ENCODE results near the gene PIAS4.

Gene PIAS4

GRCh38 chr19:4042064-4042730, 34.7 kb downstream of the PIAS4 start:
- no peak overlapping the region for H3K9ac ChIP-seq (ENCODE audit: low read length)
- peaks cover 13% of the 10 kb centered on the region; the same call in 1 of the 2 replicates for H3F3A ChIP-seq (ENCODE audit: insufficient read depth)
- no peak overlapping the region for H3K27ac ChIP-seq (ENCODE audit: low read depth, low read length)
- H3K27me3 ChIP-seq (ENCODE audit: low read length) = no peaks in the 10 kb centered on the region
- peaks cover 5% of the 10 kb centered on the region; the same call in 1 of the 2 replicates for H3K36me3 ChIP-seq (ENCODE audit: low read length)
- no peaks in the 10 kb centered on the region for H3K9me2 ChIP-seq (replicated peaks; ENCODE audit: insufficient read depth, low read length)
- 0 out of 2 replicates have a peak, but pooled peaks cover 3% of the 10 kb centered on the region for H4K20me1 ChIP-seq (ENCODE audit: low read depth, low read length)
- H3K79me2 ChIP-seq (ENCODE audit: insufficient read depth, low read length) = peaks cover 29% of the 10 kb centered on the region; the same call in 1 of the 2 replicates
- no peak overlapping the region for H3K4me3 ChIP-seq (ENCODE audit: insufficient read depth, low read length, poor library complexity, severe bottlenecking)
- H2AFZ ChIP-seq (ENCODE audit: low read depth, low read length, severe bottlenecking) = no peak overlapping the region
- no peaks in the 10 kb centered on the region for H3K9me3 ChIP-seq (ENCODE audit: insufficient read depth, low read length)
- H3K4me2 ChIP-seq (ENCODE audit: low read depth, low read length, poor library complexity, severe bottlenecking) = no peak overlapping the region
- TF ChIP-seq EZH2phosphoT487 (conservative IDR thresholded peaks at IDR 0.05; ENCODE audit: low read length) (no peak), CTCF (IDR thresholded peaks at IDR 0.05; ENCODE audit: insufficient read depth, low read length, poor library complexity, severe bottlenecking) (no peak)

- H3K79me2 ChIP-seq (ENCODE audit: insufficient read depth, low read length) = peaks cover 29% of the 10 kb centered on the region; the same call in 1 of the 2 replicates
- H3K9me2 ChIP-seq (replicated peaks; ENCODE audit: insufficient read depth, low read length) = no peaks in the 10 kb centered on the region
- H3K27me3 ChIP-seq (ENCODE audit: low read length) = no peaks in the 10 kb centered on the region
- H3K4me2 ChIP-seq (ENCODE audit: low read depth, low read length, poor library complexity, severe bottlenecking) = no peak overlapping the region
- no peak overlapping the region for H3K9ac ChIP-seq (ENCODE audit: low read length)
- H3K9me3 ChIP-seq (ENCODE audit: insufficient read depth, low read length) = no peaks in the 10 kb centered on the region
- H4K20me1 ChIP-seq (ENCODE audit: low read depth, low read length) = 0 out of 2 replicates have a peak, but pooled peaks cover 3% of the 10 kb centered on the region
- peaks cover 13% of the 10 kb centered on the region; the same call in 1 of the 2 replicates for H3F3A ChIP-seq (ENCODE audit: insufficient read depth)
- H3K36me3 ChIP-seq (ENCODE audit: low read length) = peaks cover 5% of the 10 kb centered on the region; the same call in 1 of the 2 replicates
- no peak overlapping the region for H3K4me3 ChIP-seq (ENCODE audit: insufficient read depth, low read length, poor library complexity, severe bottlenecking)
- no peak overlapping the region for H2AFZ ChIP-seq (ENCODE audit: low read depth, low read length, severe bottlenecking)
- H3K27ac ChIP-seq (ENCODE audit: low read depth, low read length) = no peak overlapping the region
- no peak for TF ChIP-seq EZH2phosphoT487 (conservative IDR thresholded peaks at IDR 0.05; ENCODE audit: low read length)
- TF ChIP-seq CTCF (IDR thresholded peaks at IDR 0.05; ENCODE audit: insufficient read depth, low read length, poor library complexity, severe bottlenecking) = no peak
Measured at GRCh38 chr19:4042731-4043082, 35.2 kb downstream of the PIAS4 start.

GRCh38 chr19:4043401-4043800, 35.9 kb downstream of the PIAS4 start:
- peaks cover 13% of the 10 kb centered on the region; the same call in 1 of the 2 replicates for H3F3A ChIP-seq (ENCODE audit: insufficient read depth)
- no peak for TF ChIP-seq EZH2phosphoT487 (conservative IDR thresholded peaks at IDR 0.05; ENCODE audit: low read length)
- TF ChIP-seq CTCF (IDR thresholded peaks at IDR 0.05; ENCODE audit: insufficient read depth, low read length, poor library complexity, severe bottlenecking) = no peak
- H3K79me2 ChIP-seq (ENCODE audit: insufficient read depth, low read length) = peaks cover 32% of the 10 kb centered on the region
- no peaks in the 10 kb centered on the region for H3K9me2 ChIP-seq (replicated peaks; ENCODE audit: insufficient read depth, low read length)
- H3K9ac ChIP-seq (ENCODE audit: low read length) = no peak overlapping the region
- H4K20me1 ChIP-seq (ENCODE audit: low read depth, low read length) = 0 out of 2 replicates have a peak, but pooled peaks cover 3% of the 10 kb centered on the region
- H3K27me3 ChIP-seq (ENCODE audit: low read length) = no peaks in the 10 kb centered on the region
- H3K9me3 ChIP-seq (ENCODE audit: insufficient read depth, low read length) = no peaks in the 10 kb centered on the region
- H3K27ac ChIP-seq (ENCODE audit: low read depth, low read length) = no peak overlapping the region
- H3K4me3 ChIP-seq (ENCODE audit: insufficient read depth, low read length, poor library complexity, severe bottlenecking) = no peak overlapping the region
- H3K4me2 ChIP-seq (ENCODE audit: low read depth, low read length, poor library complexity, severe bottlenecking) = no peak overlapping the region
- H2AFZ ChIP-seq (ENCODE audit: low read depth, low read length, severe bottlenecking) = no peak overlapping the region
- H3K36me3 ChIP-seq (ENCODE audit: low read length) = peaks cover 5% of the 10 kb centered on the region; the same call in 1 of the 2 replicates

All from SU-DHL-6 (cell line).